OCI-LY3 (cell line): ENCODE measurements around the gene IL36G.

Source experiments
- H2AFZ ChIP-seq: fragments of 200-600, 300-600 bp; shearing (Covaris generic); 2 replicates; pipeline ENCODE4 v1.6.0; 2014; ENCODE audit warnings: antibody characterized with exemption, low read depth, low read length
- H3K27ac ChIP-seq: fragments of 200-600, 300-600 bp; sonication (generic); 2 replicates; pipeline ENCODE4 v1.5.1; 2014; ENCODE audit warnings: mild to moderate bottlenecking, low read length, moderate library complexity, mixed read lengths
- H3K27me3 ChIP-seq: fragments of 200-600, 300-600 bp; sonication (generic); 2 replicates; pipeline ENCODE4 v1.6.1; 2014; ENCODE audit warnings: low read depth, low read length, mixed read lengths
- H3K36me3 ChIP-seq: fragments of 200-600, 300-600 bp; sonication (generic); replicated peaks from 2 replicates; pipeline ENCODE3; 2014; ENCODE audit warnings: low read depth, low read length, mixed read lengths
- H3K4me1 ChIP-seq: fragments of 300-600, 200-600 bp; sonication (generic); 2 replicates; pipeline ENCODE4 v1.6.1; 2014; ENCODE audit warnings: low read length, mixed read lengths
- H3K4me2 ChIP-seq: fragments of 200-600, 300-600 bp; sonication (generic); 2 replicates; pipeline ENCODE4 v1.6.1; 2014; ENCODE audit warnings: low read length, mixed read lengths
- H3K4me3 ChIP-seq: fragments of 300-600, 200-600 bp; sonication (generic); 2 replicates; pipeline ENCODE4 v1.5.1; 2014; ENCODE audit warnings: antibody characterized with exemption, mild to moderate bottlenecking, low read length, moderate library complexity
- H3K79me2 ChIP-seq: fragments of 300-600, 200-600 bp; shearing (Covaris generic); 2 replicates; pipeline ENCODE4 v1.6.1; 2014; ENCODE audit warnings: mild to moderate bottlenecking, low read length, mixed read lengths
- H3K9ac ChIP-seq: fragments of 300-600, 200-600 bp; shearing (Covaris generic); 2 replicates; pipeline ENCODE4 v1.6.0; 2014; ENCODE audit warnings: mild to moderate bottlenecking, low read length, moderate library complexity
- H3K9me3 ChIP-seq: fragments of 200-600, 300-600 bp; shearing (Covaris generic); 2 replicates; pipeline ENCODE4 v1.6.1; 2014; ENCODE audit warnings: low read length, mixed read lengths; ENCODE audit not compliant: insufficient read depth
- H4K20me1 ChIP-seq: fragments of 200-600, 300-600 bp; sonication (generic); 2 replicates; pipeline ENCODE4 v1.6.1; 2016; ENCODE audit warnings: low read length, mixed read lengths; ENCODE audit not compliant: insufficient read depth
- EZH2phosphoT487 ChIP-seq: fragments of 200-600 bp; shearing (Covaris generic); IDR thresholded peaks from 2 replicates; pipeline ENCODE4 v1.6.1; 2018; ENCODE audit warnings: antibody characterized with exemption, mixed run types, low read depth
- TF ChIP-seq, protein P1 (sequence below): fragments of 200-600, 300-600 bp; sonication (generic); IDR thresholded peaks from 2 replicates; pipeline ENCODE4 v1.5.1; 2014; ENCODE audit warnings: antibody characterized with exemption, low read length, low read depth

IL36G gene

DNA sequence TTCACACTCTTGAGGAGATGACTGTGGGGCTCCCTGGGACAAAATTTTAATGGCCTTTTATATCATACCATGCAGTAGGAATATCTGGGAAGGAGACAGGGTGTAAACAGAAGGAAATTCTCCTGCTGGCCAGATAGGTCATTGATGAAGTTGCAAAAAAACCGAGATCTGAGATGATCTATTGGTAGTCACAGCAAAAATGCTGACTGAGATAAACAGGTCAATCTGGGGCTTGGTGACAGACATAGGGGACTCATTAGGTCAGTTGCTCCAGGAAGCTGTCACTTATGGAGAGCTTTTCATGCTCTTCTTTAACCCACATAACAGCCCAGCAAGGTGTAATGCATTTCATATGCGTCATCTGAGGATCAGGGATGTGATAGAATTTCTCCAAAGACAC is 24.9 kb downstream of the IL36G start:
- H3K4me3 ChIP-seq: no peak overlapping the region
- peaks cover 5% of the 10 kb centered on the region for H3K4me1 ChIP-seq
- H4K20me1 ChIP-seq: no peaks in the 10 kb centered on the region
- H3K9ac ChIP-seq: no peak overlapping the region
- TF ChIP-seq, protein P1, sequence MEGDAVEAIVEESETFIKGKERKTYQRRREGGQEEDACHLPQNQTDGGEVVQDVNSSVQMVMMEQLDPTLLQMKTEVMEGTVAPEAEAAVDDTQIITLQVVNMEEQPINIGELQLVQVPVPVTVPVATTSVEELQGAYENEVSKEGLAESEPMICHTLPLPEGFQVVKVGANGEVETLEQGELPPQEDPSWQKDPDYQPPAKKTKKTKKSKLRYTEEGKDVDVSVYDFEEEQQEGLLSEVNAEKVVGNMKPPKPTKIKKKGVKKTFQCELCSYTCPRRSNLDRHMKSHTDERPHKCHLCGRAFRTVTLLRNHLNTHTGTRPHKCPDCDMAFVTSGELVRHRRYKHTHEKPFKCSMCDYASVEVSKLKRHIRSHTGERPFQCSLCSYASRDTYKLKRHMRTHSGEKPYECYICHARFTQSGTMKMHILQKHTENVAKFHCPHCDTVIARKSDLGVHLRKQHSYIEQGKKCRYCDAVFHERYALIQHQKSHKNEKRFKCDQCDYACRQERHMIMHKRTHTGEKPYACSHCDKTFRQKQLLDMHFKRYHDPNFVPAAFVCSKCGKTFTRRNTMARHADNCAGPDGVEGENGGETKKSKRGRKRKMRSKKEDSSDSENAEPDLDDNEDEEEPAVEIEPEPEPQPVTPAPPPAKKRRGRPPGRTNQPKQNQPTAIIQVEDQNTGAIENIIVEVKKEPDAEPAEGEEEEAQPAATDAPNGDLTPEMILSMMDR: no peak
- TF ChIP-seq EZH2phosphoT487: no peak
- H3K9me3 ChIP-seq: peaks cover 15% of the 10 kb centered on the region
- no peak overlapping the region for H2AFZ ChIP-seq
- H3K79me2 ChIP-seq: no peaks in the 10 kb centered on the region
- no peaks in the 10 kb centered on the region for H3K27me3 ChIP-seq
- no peak overlapping the region for H3K27ac ChIP-seq
- H3K4me2 ChIP-seq: no peak overlapping the region
- peaks cover 4% of the 10 kb centered on the region for H3K36me3 ChIP-seq

DNA sequence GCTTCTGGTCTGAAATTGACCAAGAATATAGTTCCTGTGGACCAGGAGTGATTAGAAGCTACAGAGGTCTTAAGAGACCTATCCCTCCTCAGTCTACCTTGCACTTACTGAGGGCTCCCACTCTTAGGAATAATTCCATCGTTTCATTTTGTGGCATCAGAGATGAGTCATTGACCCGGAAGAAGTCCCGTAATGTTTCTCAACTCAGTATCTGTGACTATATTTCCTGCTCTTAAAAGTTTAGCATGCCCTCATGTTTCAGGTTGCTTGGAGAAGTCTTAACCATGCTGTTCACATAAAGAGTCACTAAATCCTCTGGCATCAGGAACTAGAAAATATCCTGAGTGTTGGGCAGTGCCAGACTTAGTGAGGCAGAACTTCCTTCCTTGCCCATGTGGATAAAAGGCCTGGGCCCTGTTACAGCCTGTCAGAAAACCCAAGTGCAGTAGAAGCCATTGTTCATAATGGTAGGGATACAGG is 27.3 kb downstream of the IL36G start, which contains the start of gene IL36A:
IL36A (plus strand) TSS at position 430 of the 480 bp plus-strand sequence. CDS start 413 bp downstream, outside the sequence.
- peaks cover 5% of the 10 kb centered on the region for H3K4me1 ChIP-seq
- H3K27ac ChIP-seq: no peak within 1 kb of the TSS
- no peaks in the 10 kb centered on the region for H3K79me2 ChIP-seq
- H3K36me3 ChIP-seq: peaks cover 4% of the 10 kb centered on the region
- no peak within 1 kb of the TSS for H3K9ac ChIP-seq
- no peak within 1 kb of the TSS for H3K4me2 ChIP-seq
- no peak for TF ChIP-seq EZH2phosphoT487
- TF ChIP-seq, protein P1: no peak
- H2AFZ ChIP-seq: no peak within 1 kb of the TSS
- peaks cover 11% of the 10 kb centered on the region for H3K9me3 ChIP-seq
- no peaks in the 10 kb centered on the region for H4K20me1 ChIP-seq
- no peaks in the 10 kb centered on the region for H3K27me3 ChIP-seq
- no peak within 1 kb of the TSS for H3K4me3 ChIP-seq

DNA sequence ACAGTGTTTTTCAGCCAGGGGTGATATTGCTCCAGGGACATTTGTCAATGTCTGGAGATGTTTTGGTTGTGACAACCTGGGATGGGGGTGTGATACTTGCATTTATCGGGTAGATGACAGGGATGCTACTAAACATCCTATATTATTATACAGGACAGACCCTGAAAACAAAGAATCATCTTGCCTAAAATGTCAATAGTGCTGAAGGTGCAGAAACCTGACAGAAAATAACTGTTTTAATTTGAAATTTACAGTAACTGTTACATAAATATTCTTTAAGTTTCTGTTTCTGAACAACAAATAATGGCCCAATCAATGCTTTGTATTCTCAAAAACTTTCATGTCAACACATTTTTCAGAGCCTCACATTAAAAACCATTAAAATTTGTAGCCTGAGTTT is 29.4 kb downstream of the IL36G start:
- Histone ChIP-seq H3K9me3 (no peaks in the 10 kb centered on the region), H4K20me1 (no peaks in the 10 kb centered on the region), H3K79me2 (no peaks in the 10 kb centered on the region), H3K4me1 (peaks cover 5% of the 10 kb centered on the region), H3K27ac (no peak overlapping the region), H3K36me3 (no peaks in the 10 kb centered on the region), H3K9ac (no peak overlapping the region), H3K4me2 (no peak overlapping the region), H2AFZ (no peak overlapping the region), H3K4me3 (no peak overlapping the region), H3K27me3 (no peaks in the 10 kb centered on the region)
- TF ChIP-seq, protein P1: no peak
- TF ChIP-seq EZH2phosphoT487: no peak

DNA sequence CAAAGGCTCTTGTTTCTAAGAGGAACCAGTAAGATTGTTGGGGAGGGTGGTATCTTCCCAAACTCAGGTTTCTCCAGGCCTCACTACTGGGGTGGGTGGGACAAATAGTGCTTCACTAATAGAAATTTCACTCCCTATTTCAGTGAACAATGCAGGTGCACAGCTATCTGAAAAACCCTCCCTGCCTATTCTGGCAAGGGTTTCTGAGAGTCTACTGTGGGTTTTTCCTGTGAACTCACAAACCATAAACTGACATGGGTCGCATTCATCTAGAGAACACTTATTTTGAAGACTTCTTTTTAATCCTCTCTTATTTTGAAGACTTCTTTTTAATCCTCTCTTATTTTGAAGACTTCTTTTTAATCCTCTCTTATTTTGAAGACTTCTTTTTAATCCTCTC is 31.8 kb downstream of the IL36G start:
- no peak overlapping the region for H3K9ac ChIP-seq
- no peak overlapping the region for H3K4me2 ChIP-seq
- no peak overlapping the region for H2AFZ ChIP-seq

More for the DNA sequence above, 31.8 kb downstream of the IL36G start:
- H4K20me1 ChIP-seq: no peaks in the 10 kb centered on the region
- H3K9me3 ChIP-seq: no peaks in the 10 kb centered on the region
- H3K27me3 ChIP-seq: no peaks in the 10 kb centered on the region
- H3K27ac ChIP-seq: no peak overlapping the region
- H3K79me2 ChIP-seq: no peaks in the 10 kb centered on the region
- TF ChIP-seq, protein P1: no peak
- no peak for TF ChIP-seq EZH2phosphoT487
- no peaks in the 10 kb centered on the region for H3K4me1 ChIP-seq
- no peaks in the 10 kb centered on the region for H3K36me3 ChIP-seq
- H3K4me3 ChIP-seq: no peak overlapping the region
